HG03439 (cell line): ENCODE measurements around the gene FRMD3.

ENCODE experiments used
- ATAC-seq: cut with Tn5 transposase; IDR thresholded peaks from one replicate; pipeline ENCODE4 v1.9.1; 2021; ENCODE audit warnings: mild to moderate bottlenecking, moderate library complexity; ENCODE audit not compliant: unreplicated experiment

Gene FRMD3

DNA sequence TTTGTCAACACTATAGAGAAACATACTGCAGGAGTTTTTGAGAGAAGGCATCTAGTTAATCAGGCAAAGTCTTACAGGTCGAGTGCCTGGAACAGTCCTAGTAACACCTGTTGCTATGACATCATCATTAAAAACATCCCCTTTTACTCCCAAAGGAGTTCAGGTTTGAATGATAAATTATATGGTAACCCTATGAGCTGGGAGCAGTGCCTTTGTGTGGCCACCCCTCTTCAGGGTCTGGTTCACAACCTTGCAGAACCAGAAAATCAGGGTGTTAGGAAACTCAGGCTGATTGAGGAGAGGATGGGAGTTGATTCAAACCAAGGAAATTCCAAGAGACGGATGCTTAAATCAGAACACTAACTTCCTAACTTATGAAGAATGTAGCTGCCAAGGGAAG lies 296.1 kb downstream of the FRMD3 start:
- no peak for ATAC-seq

DNA sequence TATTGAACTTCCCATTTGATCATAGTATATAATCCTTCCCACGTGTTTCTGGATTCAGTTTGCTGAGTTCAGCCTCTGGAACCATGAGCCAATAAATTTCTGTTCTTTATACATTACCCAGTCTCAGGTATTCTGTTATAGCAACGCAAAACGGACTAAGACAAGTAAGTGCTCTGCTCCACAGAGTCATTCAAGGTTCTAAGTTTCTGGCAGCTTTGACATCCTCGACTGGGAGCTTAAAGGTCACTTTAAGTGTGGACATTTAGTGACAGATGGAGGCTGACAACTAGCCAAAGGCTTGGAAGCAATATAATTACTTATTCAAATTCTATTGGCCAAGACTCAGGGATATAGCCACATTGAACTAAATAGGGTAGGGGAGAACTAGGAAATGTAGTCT lies 297.5 kb downstream of the FRMD3 start:
- ATAC-seq: no peak

DNA sequence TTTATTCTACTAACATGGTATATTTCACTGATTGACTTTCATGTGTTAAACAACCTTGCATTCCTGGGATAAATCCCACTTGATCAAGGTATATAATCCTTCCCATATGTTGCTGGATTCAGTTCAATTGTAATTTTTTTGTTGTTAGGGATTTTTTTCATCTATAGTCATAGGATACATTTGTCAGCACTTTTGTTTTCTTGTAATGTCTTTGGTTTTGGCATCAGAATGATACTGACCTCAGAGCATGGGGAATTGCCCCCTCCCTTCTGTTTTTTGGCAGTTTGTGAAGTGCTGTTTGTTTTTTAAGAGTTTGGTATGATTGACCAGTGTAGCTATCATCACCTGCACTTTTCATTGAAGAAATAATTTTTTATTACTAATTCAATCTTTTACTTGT lies 298.5 kb downstream of the FRMD3 start:
- no peak for ATAC-seq

DNA sequence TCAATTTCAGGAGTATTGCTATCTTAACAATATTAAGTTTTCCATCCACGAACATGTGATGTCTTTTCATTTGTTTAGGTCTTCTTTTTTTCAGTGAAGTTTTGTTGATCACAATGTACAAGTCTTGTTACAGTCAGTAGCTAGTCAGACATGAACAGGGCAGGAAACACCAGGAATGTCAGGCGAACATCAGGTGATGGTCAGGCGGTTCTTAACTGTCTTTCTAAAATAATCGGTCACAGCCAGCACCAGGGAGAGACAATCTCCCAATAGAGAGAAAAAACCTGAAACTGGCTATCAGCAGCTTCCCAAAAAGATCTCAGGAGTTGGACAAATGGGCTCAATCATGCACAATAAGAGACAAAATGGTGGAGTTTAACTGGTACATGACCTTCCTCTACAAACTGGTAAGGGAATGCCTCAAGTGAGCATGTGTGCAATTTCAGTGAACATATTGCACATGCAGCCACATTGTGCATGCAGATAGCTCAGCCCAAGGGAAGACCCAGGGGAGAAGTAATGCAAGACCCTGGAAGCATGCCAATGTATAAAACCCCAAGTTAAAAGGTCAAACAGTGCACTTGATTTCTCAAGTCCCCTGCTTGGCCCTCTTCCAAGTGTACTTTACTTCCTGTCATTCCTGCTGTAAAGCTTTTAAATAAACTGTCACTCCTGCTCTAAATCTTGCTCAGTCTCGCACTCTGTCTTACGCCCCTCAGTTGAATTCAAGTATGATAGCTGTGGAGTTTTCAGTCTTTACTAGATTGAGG lies 299.1 kb downstream of the FRMD3 start:
- no peak for ATAC-seq

DNA sequence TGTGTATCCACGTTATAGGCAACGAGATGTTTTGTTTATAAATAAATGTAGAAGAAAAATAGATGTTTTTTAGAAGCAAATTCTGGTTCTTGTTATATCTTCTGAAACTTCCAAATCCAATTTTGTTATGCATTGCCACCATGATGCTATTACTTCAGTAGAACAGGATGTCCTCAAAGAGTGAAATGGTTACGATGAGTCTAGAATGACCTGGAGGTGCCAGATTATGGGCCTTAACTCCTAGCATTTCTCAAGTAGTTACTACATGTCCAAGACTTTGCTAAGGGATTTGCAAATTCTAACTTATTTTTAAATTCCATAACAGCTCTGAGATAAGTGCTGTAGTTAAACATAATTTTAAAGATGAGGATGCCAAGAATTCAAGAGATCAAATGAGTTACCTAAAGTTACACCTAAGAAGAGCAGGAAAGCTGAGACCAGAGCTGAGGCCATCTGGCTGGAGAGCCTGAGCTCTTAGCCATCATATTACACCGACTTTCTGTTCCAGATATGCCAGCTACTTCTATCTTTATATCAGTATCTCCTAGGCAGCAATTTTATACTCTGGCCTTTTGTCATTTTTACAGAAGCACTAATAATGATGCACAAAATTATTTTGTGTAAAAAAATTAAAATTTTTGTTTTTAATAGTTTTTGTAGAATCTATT lies 302.0 kb downstream of the FRMD3 start:
- no peak for ATAC-seq

GRCh38 chr9:83235526-83235925 lies 302.7 kb downstream of the FRMD3 start:
- ATAC-seq: no peak

GRCh38 chr9:83234541-83234940 lies 303.7 kb downstream of the FRMD3 start:
- no peak for ATAC-seq

DNA sequence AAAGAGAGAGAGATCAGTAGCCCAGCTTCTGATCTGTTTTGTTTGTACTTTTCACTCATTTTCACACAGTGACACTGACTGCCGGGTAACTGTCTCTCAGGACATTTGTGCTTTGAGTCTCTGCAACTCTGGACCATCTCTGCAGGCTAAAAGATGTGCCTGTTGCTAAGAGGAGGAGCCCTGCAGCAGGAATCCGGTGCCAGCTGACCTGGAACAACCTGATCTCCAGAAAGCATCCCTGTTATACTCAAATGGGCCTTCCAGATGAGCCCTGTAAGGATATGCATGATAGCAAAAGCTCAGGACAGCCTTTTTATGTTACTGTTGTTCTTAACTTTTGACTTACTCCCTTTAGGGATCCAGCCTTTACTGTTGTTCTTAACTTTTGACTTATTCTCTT lies 304.6 kb downstream of the FRMD3 start:
- no peak for ATAC-seq

- no peak for ATAC-seq
Observed at GRCh38 chr9:83231039-83231438, 307.2 kb downstream of the FRMD3 start.

- ATAC-seq: peak; percentile 97
Observed at GRCh38 chr9:83220730-83221129, 317.5 kb downstream of the FRMD3 start.

- no peak for ATAC-seq
Observed at GRCh38 chr9:83219924-83220438, 318.2 kb downstream of the FRMD3 start.

DNA sequence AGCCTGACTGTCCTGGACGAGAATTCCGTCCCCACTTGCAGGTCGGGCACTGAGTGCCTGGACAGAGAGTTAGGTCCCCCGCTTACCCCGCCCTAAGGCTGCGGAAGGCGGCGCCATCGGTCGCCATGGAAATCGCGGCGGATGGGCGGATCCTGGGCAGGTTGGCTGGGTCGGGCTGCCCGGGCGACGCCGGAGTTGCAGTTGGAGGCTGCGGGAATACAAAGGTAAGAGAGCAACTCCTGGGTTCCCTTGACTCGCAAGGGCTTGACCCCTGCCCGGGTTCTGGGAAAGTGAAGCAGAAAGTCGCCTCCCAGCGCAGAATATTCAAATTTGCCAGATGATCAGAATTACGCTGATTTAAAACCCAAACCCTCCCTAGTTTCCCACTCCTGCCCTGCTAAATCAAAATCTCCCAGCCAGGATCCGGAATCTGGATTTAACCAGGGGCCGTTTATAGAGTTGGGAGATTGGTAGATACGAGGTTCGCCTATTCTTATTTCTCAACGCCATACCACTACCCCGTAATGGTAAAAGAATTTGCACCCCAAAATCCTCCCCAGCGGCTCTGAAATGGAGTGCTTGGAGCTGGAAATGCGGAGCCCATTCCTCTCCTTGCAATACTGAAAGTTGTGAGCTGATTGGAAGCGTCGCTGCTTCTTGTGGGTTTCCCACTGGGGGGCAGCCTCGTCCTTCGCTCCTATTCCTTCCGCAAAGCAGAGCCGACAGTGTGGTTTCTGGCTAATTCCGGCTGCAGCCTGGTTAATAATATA lies 318.9 kb downstream of the FRMD3 start:
- no peak for ATAC-seq

DNA sequence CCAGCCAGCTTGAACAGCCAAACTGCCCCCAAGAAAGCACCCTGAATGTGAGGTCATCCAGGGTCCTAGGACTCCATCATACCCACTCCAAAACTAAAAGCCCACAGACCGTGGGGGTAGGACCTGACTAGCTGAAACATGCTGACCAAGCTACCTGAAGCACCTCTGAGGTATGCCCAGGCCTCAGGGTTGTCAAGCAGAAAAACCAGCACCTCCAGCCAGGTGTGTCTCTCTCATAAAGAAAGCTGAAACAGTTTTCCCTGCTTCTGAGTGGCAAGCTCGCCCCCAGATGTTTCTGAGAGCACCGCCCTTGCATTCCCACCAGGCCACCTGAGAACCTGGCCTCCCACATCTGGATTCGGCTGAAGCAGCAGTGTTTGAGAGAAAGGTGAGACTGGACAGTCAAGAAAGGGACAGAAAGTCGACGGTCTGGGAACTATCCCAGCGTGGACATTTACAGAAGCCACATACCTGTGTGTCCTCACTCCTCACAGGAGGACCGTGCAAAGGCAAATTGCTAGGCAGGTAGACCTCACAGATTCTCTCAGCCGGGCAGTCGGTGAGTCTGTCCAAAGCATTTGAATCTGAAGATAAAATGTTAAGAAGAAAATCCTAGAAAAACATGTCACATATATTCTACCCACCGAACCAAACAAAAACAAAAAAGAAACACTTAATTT lies 319.6 kb downstream of the FRMD3 start:
- ATAC-seq: no peak

DNA sequence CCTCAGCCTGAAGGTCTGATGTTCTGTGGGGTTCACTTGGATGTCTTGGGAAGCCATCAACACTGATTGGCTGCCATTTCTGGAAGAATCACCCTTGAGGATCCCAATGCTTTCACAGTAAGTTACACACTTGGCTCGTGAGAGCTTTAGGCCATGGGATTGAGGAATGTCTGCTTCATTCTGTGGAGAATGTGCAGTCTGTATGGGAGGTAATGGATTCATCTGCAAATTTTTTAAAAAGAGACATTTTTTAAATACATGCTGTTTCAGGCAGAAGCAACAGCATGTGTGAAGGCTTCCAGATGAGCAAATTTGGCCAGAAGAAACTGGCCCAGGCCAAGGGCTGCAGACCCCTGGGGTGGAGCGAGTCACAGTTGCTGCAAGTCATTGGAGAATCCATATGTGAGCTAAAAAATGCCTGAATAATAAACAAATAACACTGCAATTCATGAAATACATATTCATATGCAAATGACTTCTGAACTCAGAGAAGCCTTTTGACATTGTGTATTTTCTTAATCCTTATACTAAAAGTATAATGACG lies 328.9 kb downstream of the FRMD3 start:
- no peak for ATAC-seq

- ATAC-seq: no peak
Observed at GRCh38 chr9:83208065-83208850, 329.9 kb downstream of the FRMD3 start.

- ATAC-seq: no peak
Observed at GRCh38 chr9:83204047-83204446, 334.2 kb downstream of the FRMD3 start.

- no peak for ATAC-seq
Observed at GRCh38 chr9:83200531-83200930, 337.7 kb downstream of the FRMD3 start.

- no peak for ATAC-seq
Observed at GRCh38 chr9:83199832-83200231, 338.4 kb downstream of the FRMD3 start.

GRCh38 chr9:83199240-83199639 lies 339.0 kb downstream of the FRMD3 start:
- ATAC-seq: no peak

DNA sequence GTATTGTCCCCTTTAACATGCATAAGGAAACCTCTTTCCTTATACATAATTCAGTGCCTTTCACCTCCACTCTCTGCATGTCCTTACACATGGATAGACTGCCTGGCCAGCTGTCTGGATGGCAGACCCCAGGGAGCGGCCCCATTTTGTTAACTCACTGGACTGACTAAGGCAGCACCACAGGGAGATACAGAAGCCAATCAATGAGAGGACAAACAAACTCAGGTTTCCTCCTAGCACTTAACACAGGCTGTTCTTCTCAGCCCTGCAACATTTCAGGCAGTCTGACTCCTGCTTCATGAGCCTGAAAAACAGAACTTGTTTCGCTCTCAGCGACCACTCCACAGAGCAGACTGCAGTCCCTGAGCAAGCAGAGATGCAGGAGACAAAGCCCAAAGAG lies 339.8 kb downstream of the FRMD3 start:
- no peak for ATAC-seq
